Endothelial cell (in vitro differentiated cells): ENCODE results near the gene SLC35C1. TPM values are rescaled to one million over a fixed set of nuclear protein-coding genes. Genes with fewer than 3 reads are reported as not detected.
"Not testable (repeated sequence)": the region's sequence is repeated elsewhere in the genome, so short reads cannot be mapped to it uniquely, and the experiment has no call there.

Experiments
- DNase-seq: peaks from one replicate; pipeline ENCODE4 v3.0.0; 2021; ENCODE audit warnings: low spot score
- H3K27ac Mint-ChIP-seq: one replicate; pipeline ENCODE4 v1.8.0; 2021; ENCODE audit warnings: mixed read lengths, inconsistent platforms; ENCODE audit not compliant: unreplicated experiment
- H3K27me3 Mint-ChIP-seq: one replicate; pipeline ENCODE4 v1.8.0; 2021; ENCODE audit warnings: mild to moderate bottlenecking, moderate library complexity, mixed read lengths, inconsistent platforms; ENCODE audit not compliant: unreplicated experiment
- H3K36me3 Mint-ChIP-seq: one replicate; pipeline ENCODE4 v1.8.0; 2021; ENCODE audit warnings: mild to moderate bottlenecking, low read depth, mixed read lengths, inconsistent platforms; ENCODE audit not compliant: unreplicated experiment
- H3K4me1 Mint-ChIP-seq: one replicate; pipeline ENCODE4 v1.8.0; 2021; ENCODE audit warnings: mild to moderate bottlenecking, mixed read lengths, inconsistent platforms; ENCODE audit not compliant: unreplicated experiment
- H3K4me3 Mint-ChIP-seq: one replicate; pipeline ENCODE4 v1.8.0; 2021; ENCODE audit warnings: mild to moderate bottlenecking, mixed read lengths, inconsistent platforms; ENCODE audit not compliant: unreplicated experiment
- H3K9me3 Mint-ChIP-seq: one replicate; pipeline ENCODE4 v1.8.0; 2021; ENCODE audit warnings: mixed read lengths, inconsistent platforms; ENCODE audit not compliant: unreplicated experiment
- total RNA-seq: library from RNA; stranded (reverse); fragmentation: NEBNext Ultra II Directional; extraction: Animal tissue kit (Norgen Biotek cat#: 25700); gene quantifications from one replicate; pipeline ENCODE4 v1.2.1, GENCODE V29; 2021; ENCODE audit not compliant: unreplicated experiment
- TF ChIP-seq, protein P1 (sequence below): fragments of 200-600 bp; sonication (generic); IDR thresholded peaks from one replicate; pipeline ENCODE4 v1.5.0; 2021; ENCODE audit warnings: antibody characterized with exemption; ENCODE audit not compliant: unreplicated experiment

The SLC35C1 gene
- total RNA-seq, 1 donor from 2014 or later, result 13.9 TPM

- Mint-ChIP-seq H3K27ac (no peak overlapping the region), H3K27me3 (no peaks in the 10 kb centered on the region), H3K9me3 (no peaks in the 10 kb centered on the region), H3K4me3 (no peak overlapping the region), H3K36me3 (no peaks in the 10 kb centered on the region), H3K4me1 (peaks cover 3% of the 10 kb centered on the region)
- DNase-seq, result no peak
- TF ChIP-seq, protein P1, sequence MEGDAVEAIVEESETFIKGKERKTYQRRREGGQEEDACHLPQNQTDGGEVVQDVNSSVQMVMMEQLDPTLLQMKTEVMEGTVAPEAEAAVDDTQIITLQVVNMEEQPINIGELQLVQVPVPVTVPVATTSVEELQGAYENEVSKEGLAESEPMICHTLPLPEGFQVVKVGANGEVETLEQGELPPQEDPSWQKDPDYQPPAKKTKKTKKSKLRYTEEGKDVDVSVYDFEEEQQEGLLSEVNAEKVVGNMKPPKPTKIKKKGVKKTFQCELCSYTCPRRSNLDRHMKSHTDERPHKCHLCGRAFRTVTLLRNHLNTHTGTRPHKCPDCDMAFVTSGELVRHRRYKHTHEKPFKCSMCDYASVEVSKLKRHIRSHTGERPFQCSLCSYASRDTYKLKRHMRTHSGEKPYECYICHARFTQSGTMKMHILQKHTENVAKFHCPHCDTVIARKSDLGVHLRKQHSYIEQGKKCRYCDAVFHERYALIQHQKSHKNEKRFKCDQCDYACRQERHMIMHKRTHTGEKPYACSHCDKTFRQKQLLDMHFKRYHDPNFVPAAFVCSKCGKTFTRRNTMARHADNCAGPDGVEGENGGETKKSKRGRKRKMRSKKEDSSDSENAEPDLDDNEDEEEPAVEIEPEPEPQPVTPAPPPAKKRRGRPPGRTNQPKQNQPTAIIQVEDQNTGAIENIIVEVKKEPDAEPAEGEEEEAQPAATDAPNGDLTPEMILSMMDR, result no peak
These were observed 10.8 kb downstream of the SLC35C1 start for GRCh38 chr11:45815747-45816146.

DNA sequence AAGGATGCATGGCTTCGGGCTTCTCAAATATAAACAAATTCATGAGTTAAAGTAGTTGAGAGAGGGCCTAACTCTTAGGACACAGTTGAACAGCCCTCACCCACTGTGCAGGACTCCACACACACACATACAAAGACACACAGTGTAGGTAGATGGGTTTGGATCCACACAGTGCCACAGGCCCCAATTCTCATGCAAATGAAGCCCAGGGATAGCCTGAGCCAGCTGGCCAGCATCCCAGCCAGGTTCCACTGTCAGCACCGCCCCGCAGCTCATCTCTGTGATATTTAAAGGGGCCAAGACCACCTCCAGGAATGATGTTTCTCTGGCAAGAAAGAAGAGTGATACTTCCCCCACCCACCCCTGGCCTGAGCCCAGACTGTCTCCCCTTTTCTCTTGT is 11.7 kb downstream of the SLC35C1 start:
- Mint-ChIP-seq H3K36me3 (no peaks in the 10 kb centered on the region), H3K9me3 (no peaks in the 10 kb centered on the region), H3K4me3 (no peak overlapping the region), H3K27me3 (no peaks in the 10 kb centered on the region), H3K4me1 (peaks cover 3% of the 10 kb centered on the region), H3K27ac (no peak overlapping the region)
- no peak for DNase-seq
- TF ChIP-seq, protein P1, result no peak

DNA sequence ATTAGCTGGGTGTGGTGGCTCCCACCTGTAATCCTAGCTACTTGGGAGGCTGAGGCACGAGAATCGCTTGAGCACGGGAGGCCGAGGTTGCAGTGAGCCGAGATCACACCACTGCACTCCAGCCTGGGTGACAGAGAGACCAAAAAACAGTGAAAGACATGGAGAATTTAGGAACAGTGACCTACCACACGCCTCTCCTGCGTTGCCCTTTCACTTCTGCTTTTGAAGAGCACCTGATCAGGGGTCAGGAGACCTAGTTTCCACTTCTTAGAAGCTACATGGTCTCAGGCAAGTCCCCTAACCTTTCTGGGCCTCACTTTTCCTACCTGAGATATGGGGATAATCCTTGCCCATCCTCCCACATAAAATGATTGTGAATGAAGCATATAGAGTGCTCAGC is 12.2 kb downstream of the SLC35C1 start:
- no peaks in the 10 kb centered on the region for H3K9me3 Mint-ChIP-seq
- H3K27me3 Mint-ChIP-seq, result no peaks in the 10 kb centered on the region

DNA sequence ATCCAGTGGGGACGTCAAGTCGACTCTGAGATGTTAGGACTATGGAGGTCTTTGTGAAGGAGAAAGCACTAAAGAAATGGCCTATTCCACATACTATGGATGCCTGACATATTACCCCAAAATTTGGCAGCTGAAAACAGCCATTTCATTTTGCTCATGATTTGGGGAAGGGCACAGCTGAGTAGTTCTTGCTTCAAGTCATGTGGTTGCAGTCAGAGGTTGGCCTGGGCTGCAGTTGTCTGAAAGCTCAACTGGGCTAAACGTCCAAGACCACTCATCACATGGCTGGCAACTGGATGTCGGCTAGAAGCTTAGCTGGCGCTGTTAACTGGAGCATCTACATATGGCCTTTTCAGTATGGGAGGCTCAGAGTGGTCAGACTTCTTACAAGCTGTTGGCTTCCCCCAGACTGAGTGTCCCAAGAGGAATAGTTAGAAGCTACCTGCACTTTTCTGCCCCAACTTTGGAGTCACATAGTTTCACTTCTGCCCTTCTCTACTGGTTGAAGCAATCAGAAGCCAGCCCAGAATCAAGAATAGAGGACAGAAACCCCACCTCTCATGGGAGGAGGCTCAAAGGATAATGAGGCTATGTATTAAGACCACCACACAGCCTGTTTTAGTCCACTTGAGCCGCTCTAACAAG is 14.1 kb downstream of the SLC35C1 start:
- no peaks in the 10 kb centered on the region for H3K27me3 Mint-ChIP-seq
- no peak overlapping the region for H3K27ac Mint-ChIP-seq
- TF ChIP-seq, protein P1, result no peak
- no peak for DNase-seq
- H3K9me3 Mint-ChIP-seq, result no peaks in the 10 kb centered on the region
- no peak overlapping the region for H3K4me3 Mint-ChIP-seq
- no peaks in the 10 kb centered on the region for H3K36me3 Mint-ChIP-seq
- H3K4me1 Mint-ChIP-seq, result peaks cover 8% of the 10 kb centered on the region

More for the DNA sequence above, 12.2 kb downstream of the SLC35C1 start:
- Mint-ChIP-seq H3K27ac (no peak overlapping the region), H3K4me1 (peaks cover 3% of the 10 kb centered on the region), H3K4me3 (no peak overlapping the region), H3K36me3 (no peaks in the 10 kb centered on the region)
- TF ChIP-seq, protein P1, result no peak
- no peak for DNase-seq

GRCh38 chr11:45820211-45820857 is 15.4 kb downstream of the SLC35C1 start:
- Mint-ChIP-seq H3K27me3 (no peaks in the 10 kb centered on the region), H3K4me1 (peaks cover 8% of the 10 kb centered on the region), H3K4me3 (no peak overlapping the region), H3K9me3 (no peaks in the 10 kb centered on the region), H3K27ac (no peak overlapping the region), H3K36me3 (no peaks in the 10 kb centered on the region)
- DNase-seq, result no peak
- TF ChIP-seq, protein P1, result no peak

- not testable (repeated sequence) for H3K27me3 Mint-ChIP-seq, H3K27ac Mint-ChIP-seq, H3K9me3 Mint-ChIP-seq, DNase-seq, H3K4me3 Mint-ChIP-seq, H3K4me1 Mint-ChIP-seq, H3K36me3 Mint-ChIP-seq
These were observed 21.5 kb downstream of the SLC35C1 start for GRCh38 chr11:45826492-45826891.
